IMR-90 (cell line): Measurements from ENCODE around the gene MFAP3L. TPM values are rescaled to one million over a fixed set of nuclear protein-coding genes. Genes with fewer than 3 reads are reported as not detected.

Experiments used
- ATAC-seq: fragments of 200-7000 bp; cut with Tn5 transposase; 2 replicates; pipeline ENCODE4 v1.9.1; 2020; ENCODE audit warnings: low read depth, mild to moderate bottlenecking, moderate library complexity
- BruUV-seq: library from RNA; stranded (reverse); fragments of 400-500 nt; replicated peaks from 2 replicates; lab custom pipeline; 2021; lab: Mats Ljungman, UMichigan
- CTCF ChIA-PET: fragments of 300-600 bp; formaldehyde crosslinking; extraction: SDS; loops from one replicate; lab custom pipeline; 2021; ENCODE audit warnings: antibody characterized with exemption; lab: Yijun Ruan, JAX
- POLR2A ChIA-PET: fragments of 300-600 bp; sonication (Branson Sonifier 250); formaldehyde crosslinking; loops from one replicate; lab custom pipeline; 2022; ENCODE audit warnings: antibody characterized with exemption; ENCODE audit not compliant: unreplicated experiment; lab: Charles Lee
- DNase-seq: peaks from one replicate; pipeline ENCODE4 v3.0.0; 2013
- H2AFZ ChIP-seq: replicated peaks from 2 replicates; pipeline ENCODE3; 2013; ENCODE audit warnings: low read length, mild to moderate bottlenecking; ENCODE audit not compliant: poor library complexity
- H2AK5ac ChIP-seq: 2 replicates; pipeline ENCODE4 v1.6.1; 2013; ENCODE audit warnings: low read depth, low read length, inconsistent platforms
- H2AK9ac ChIP-seq: replicated peaks from 2 replicates; pipeline ENCODE3; 2013; ENCODE audit warnings: mild to moderate bottlenecking, low read depth, low read length, moderate library complexity; ENCODE audit not compliant: poor library complexity
- H2BK120ac ChIP-seq: 2 replicates; pipeline ENCODE4 v1.6.1; 2013; ENCODE audit warnings: low read depth, low read length, inconsistent platforms
- H2BK15ac ChIP-seq: 3 replicates; pipeline ENCODE4 v1.6.1; 2013; ENCODE audit warnings: low read depth, low read length, inconsistent platforms
- H2BK20ac ChIP-seq: 2 replicates; pipeline ENCODE4 v1.6.1; 2013; ENCODE audit warnings: low read depth, mild to moderate bottlenecking, inconsistent platforms, low read length, moderate library complexity
- H2BK5ac ChIP-seq: 2 replicates; pipeline ENCODE4 v1.6.1; 2013; ENCODE audit warnings: mild to moderate bottlenecking, low read depth, low read length, inconsistent platforms; ENCODE audit not compliant: poor library complexity, severe bottlenecking
- H3K14ac ChIP-seq: replicated peaks from 2 replicates; pipeline ENCODE4 v1.6.1; 2013; ENCODE audit warnings: low read depth, low read length, inconsistent platforms
- H3K18ac ChIP-seq: 2 replicates; pipeline ENCODE4 v1.6.1; 2013; ENCODE audit warnings: low read depth, low read length, control low read depth
- H3K23ac ChIP-seq: 2 replicates; pipeline ENCODE4 v1.6.1; 2013; ENCODE audit warnings: low read depth, low read length, inconsistent platforms
- H3K27ac ChIP-seq: 2 replicates; pipeline ENCODE4 v1.5.1; 2013; ENCODE audit warnings: mild to moderate bottlenecking, control low read depth, low read length; ENCODE audit not compliant: insufficient read depth
- H3K27me3 ChIP-seq: 2 replicates; pipeline ENCODE4 v1.6.1; 2013; ENCODE audit warnings: low read length; ENCODE audit not compliant: control insufficient read depth, insufficient read depth
- H3K36me3 ChIP-seq: 2 replicates; pipeline ENCODE4 v1.6.1; 2013; ENCODE audit warnings: low read length, mixed read lengths; ENCODE audit not compliant: control insufficient read depth, insufficient read depth
- H3K4ac ChIP-seq: 2 replicates; pipeline ENCODE4 v1.6.1; 2013; ENCODE audit warnings: low read depth, low read length, inconsistent platforms
- H3K4me1 ChIP-seq: 2 replicates; pipeline ENCODE4 v1.6.1; 2013; ENCODE audit warnings: low read length, mixed read lengths; ENCODE audit not compliant: control insufficient read depth, insufficient read depth
- H3K4me2 ChIP-seq: 2 replicates; pipeline ENCODE4 v1.6.1; 2013; ENCODE audit warnings: low read depth, mild to moderate bottlenecking, control low read depth, low read length, moderate library complexity
- H3K4me3 ChIP-seq: 2 replicates; pipeline ENCODE4 v1.5.1; 2013; ENCODE audit warnings: low read depth, mild to moderate bottlenecking, control low read depth, low read length, moderate library complexity; ENCODE audit not compliant: insufficient read depth
- H3K56ac ChIP-seq: 2 replicates; pipeline ENCODE4 v1.6.1; 2013; ENCODE audit warnings: low read length, inconsistent platforms; ENCODE audit not compliant: insufficient read depth; ENCODE audit errors: extremely low read depth
- H3K79me1 ChIP-seq, 2 experiments: 2 replicates each; pipeline ENCODE4 v1.6.1; 2013; ENCODE audit warnings: low read length in 2 of 2, inconsistent platforms in 1 of 2, low read depth in 1 of 2
- H3K9ac ChIP-seq: 2 replicates; pipeline ENCODE4 v1.6.1; 2013; ENCODE audit warnings: low read depth, low read length, control low read depth
- H3K9me1 ChIP-seq: 2 replicates; pipeline ENCODE4 v1.6.1; 2013; ENCODE audit warnings: low read length, inconsistent platforms; ENCODE audit not compliant: insufficient read depth
- H3K9me3 ChIP-seq: 2 replicates; pipeline ENCODE4 v1.6.1; 2013; ENCODE audit warnings: low read length; ENCODE audit not compliant: control insufficient read depth, insufficient read depth
- H4K20me1 ChIP-seq: 2 replicates; pipeline ENCODE4 v1.6.1; 2013; ENCODE audit warnings: low read length, inconsistent platforms; ENCODE audit not compliant: insufficient read depth
- H4K5ac ChIP-seq: 2 replicates; pipeline ENCODE4 v1.6.1; 2013; ENCODE audit warnings: mild to moderate bottlenecking, low read depth, low read length, control low read depth
- H4K8ac ChIP-seq, 2 experiments: 2 replicates each; pipeline ENCODE4 v1.6.1; 2013; ENCODE audit warnings: low read depth in 2 of 2, low read length in 2 of 2, control low read depth in 1 of 2, inconsistent platforms in 1 of 2
- H4K91ac ChIP-seq: 2 replicates; pipeline ENCODE4 v1.6.1; 2013; ENCODE audit warnings: low read depth, low read length, inconsistent platforms; ENCODE audit not compliant: insufficient read depth
- BHLHE40 ChIP-seq: fragments of 150-350 bp; IDR thresholded peaks from 2 replicates; pipeline ENCODE4 v1.6.1; 2016; ENCODE audit warnings: mild to moderate bottlenecking, low read depth, low read length
- CEBPB ChIP-seq: IDR thresholded peaks from 2 replicates; pipeline ENCODE4 v1.6.1; 2012; ENCODE audit warnings: low read depth, low read length, improper control_type of control experiment
- CHD1 ChIP-seq: IDR thresholded peaks from 2 replicates; pipeline ENCODE4 v1.6.1; 2012; ENCODE audit warnings: low read depth, low read length, improper control_type of control experiment
- ELK1 ChIP-seq: fragments of 150-350 bp; IDR thresholded peaks from 2 replicates; pipeline ENCODE4 v1.6.1; 2016; ENCODE audit warnings: low read depth, mild to moderate bottlenecking, low read length, moderate library complexity, borderline replicate concordance
- FOS ChIP-seq: fragments of 150-350 bp; IDR thresholded peaks from 2 replicates; pipeline ENCODE4 v1.6.1; 2016; ENCODE audit warnings: low read depth, low read length
- MAFK ChIP-seq: IDR thresholded peaks from 2 replicates; pipeline ENCODE4 v1.6.1; 2012; ENCODE audit warnings: low read depth, low read length, improper control_type of control experiment
- MAZ ChIP-seq: IDR thresholded peaks from 2 replicates; pipeline ENCODE4 v1.6.1; 2012; ENCODE audit warnings: low read depth, mild to moderate bottlenecking, low read length, improper control_type of control experiment, moderate library complexity, borderline replicate concordance
- MXI1 ChIP-seq: IDR thresholded peaks from 2 replicates; pipeline ENCODE4 v1.6.1; 2012; ENCODE audit warnings: low read depth, mild to moderate bottlenecking, low read length, moderate library complexity, borderline replicate concordance
- POLR2A ChIP-seq: IDR thresholded peaks from 2 replicates; pipeline ENCODE4 v1.6.1; 2012; ENCODE audit warnings: mild to moderate bottlenecking, low read depth, low read length
- RAD21 ChIP-seq: IDR thresholded peaks from 2 replicates; pipeline ENCODE4 v1.6.1; 2012; ENCODE audit warnings: low read length, improper control_type of control experiment
- RCOR1 ChIP-seq: IDR thresholded peaks from 2 replicates; pipeline ENCODE4 v1.6.1; 2012; ENCODE audit warnings: mild to moderate bottlenecking, low read length, improper control_type of control experiment; ENCODE audit not compliant: insufficient replicate concordance
- RFX5 ChIP-seq: IDR thresholded peaks from 2 replicates; pipeline ENCODE4 v1.8.0; 2012; ENCODE audit warnings: low read depth, mild to moderate bottlenecking, low read length, moderate library complexity
- SMC3 ChIP-seq: fragments of 150-350 bp; IDR thresholded peaks from 2 replicates; pipeline ENCODE4 v1.6.1; 2016; ENCODE audit warnings: low read depth, mild to moderate bottlenecking, antibody characterized with exemption, low read length, moderate library complexity
- USF2 ChIP-seq: fragments of 150-350 bp; IDR thresholded peaks from 2 replicates; pipeline ENCODE4 v1.6.1; 2017; ENCODE audit warnings: mild to moderate bottlenecking, antibody characterized with exemption, low read length, low read depth
- WGBS, 2 experiments: methylation state at CpG; one replicate each; pipeline versions ENCODE4 v1.1.5 to v1.1.7; 2013; ENCODE audit warnings: missing lambda C conversion rate in 2 of 2; ENCODE audit not compliant: insufficient read length in 1 of 2; ENCODE audit errors: extremely low coverage in 2 of 2; 5-methylcytosine and 5-hydroxymethylcytosine counted together
- dilution Hi-C: fragments of 300-500 bp; cut with HindIII; formaldehyde crosslinking; loops from one replicate; pipeline ENCODE4 v1.14.3; 2018; ENCODE audit warnings: low sequenced_read_pairs; ENCODE audit not compliant: unreplicated experiment
- in situ Hi-C: fragments of 300-500 bp; cut with MboI; formaldehyde crosslinking; loops from 3 replicates; pipeline ENCODE4 v1.14.3; 2019; ENCODE audit warnings: low sequenced_read_pairs, inconsistent platforms, mixed read lengths
- intact Hi-C: fragments of 100-400 bp; cut with micrococcal nuclease; formaldehyde crosslinking; loops from 2 replicates; pipeline ENCODE4 v1.10.0; 2022
- polyA plus RNA-seq, 3 experiments: library from polyadenylated mRNA; depleted of rRNA; stranded (reverse); fragments of >200 nt; gene quantifications; 2 replicates each; pipeline ENCODE4 v1.2.3, GENCODE V29; 2012; ENCODE audit warnings: low replicate concordance in 1 of 3
- total RNA-seq: library from RNA; depleted of rRNA; stranded (reverse); fragments of >200 nt; gene quantifications from 2 replicates; pipeline ENCODE4 v1.2.3, GENCODE V29; 2012

MFAP3L gene
- total and polyA plus RNA-seq, 2 of the 4 experiments (the other 2 are of a cell fraction): 0.22 to 0.36 TPM

- H3K27me3 ChIP-seq: no peaks in the 10 kb centered on the region
- no peak overlapping the region for H3K27ac ChIP-seq
- dilution Hi-C loops: no loop called here
- ATAC-seq: no peak
- H3K56ac ChIP-seq: no peak overlapping the region
- no peak overlapping the region for H2AFZ ChIP-seq
- H2BK15ac ChIP-seq: no peak overlapping the region
- H3K4me3 ChIP-seq: no peak overlapping the region
- TF ChIP-seq RCOR1: no peak
- TF ChIP-seq BHLHE40: no peak
- no peak for TF ChIP-seq MXI1
- TF ChIP-seq FOS: no peak
- no peak for TF ChIP-seq RFX5
- no peak for TF ChIP-seq MAFK
- TF ChIP-seq RAD21: no peak
- no peak for TF ChIP-seq ELK1
- TF ChIP-seq MAZ: no peak
- TF ChIP-seq SMC3: no peak
- TF ChIP-seq POLR2A: no peak
- TF ChIP-seq CHD1: no peak
- no peak for TF ChIP-seq USF2
- TF ChIP-seq CEBPB: no peak
- DNase-seq: no peak
- in situ Hi-C loops: no loop called here
- H3K79me1 ChIP-seq: no peaks in the 10 kb centered on the region
- H3K9ac ChIP-seq: no peak overlapping the region
- H3K9me1 ChIP-seq: no peaks in the 10 kb centered on the region
- no peak overlapping the region for H2BK5ac ChIP-seq
- WGBS, 2 experiments: no CpG with 5 or more reads among the region's 3 CpGs
- no peak overlapping the region for H2AK9ac ChIP-seq
- no peak overlapping the region for H3K23ac ChIP-seq
- no peak overlapping the region for H4K8ac ChIP-seq
- no peak overlapping the region for H3K4me2 ChIP-seq
- H3K4ac ChIP-seq: no peak overlapping the region
- H3K14ac ChIP-seq: no peak overlapping the region
- H2BK120ac ChIP-seq: no peak overlapping the region
- no peak overlapping the region for H4K5ac ChIP-seq
- H2AK5ac ChIP-seq: no peak overlapping the region
- H4K20me1 ChIP-seq: no peaks in the 10 kb centered on the region
- H3K18ac ChIP-seq: no peak overlapping the region
- no peak overlapping the region for H2BK20ac ChIP-seq
- no peaks in the 10 kb centered on the region for H3K9me3 ChIP-seq
- H4K91ac ChIP-seq: no peak overlapping the region
- H3K4me1 ChIP-seq: no peaks in the 10 kb centered on the region
- BruUV-seq: no TSS peak
- ChIA-PET CTCF (no interaction called here), POLR2A (no interaction called here)
- intact Hi-C loops: no loop called here
- no peaks in the 10 kb centered on the region for H3K36me3 ChIP-seq
Observed at GRCh38 chr4:170008371-170008770, 17.8 kb downstream of the MFAP3L start.
